HepG2 (cell line): ENCODE results near the gene DHX8. TPM values are rescaled to one million over a fixed set of nuclear protein-coding genes. Genes with fewer than 3 reads are reported as not detected.

Experiments
- AKAP8 ChIP-seq: sonication (generic); formaldehyde crosslinking; IDR thresholded peaks from 2 replicates; pipeline ENCODE4 v1.5.1; 2020; ENCODE audit warnings: mild to moderate bottlenecking, missing genetic modification reagents
- JUN ChIP-seq: sonication (generic); formaldehyde crosslinking; IDR thresholded peaks from 2 replicates; pipeline ENCODE4 v1.4.0; 2020; ENCODE audit warnings: mild to moderate bottlenecking, missing genetic modification reagents
- KAT7 ChIP-seq: IDR thresholded peaks from 2 replicates; pipeline ENCODE4 v1.6.1; 2018; ENCODE audit warnings: borderline replicate concordance, missing compliant biosample characterization
- MTF2 ChIP-seq: sonication (generic); formaldehyde crosslinking; IDR thresholded peaks from 2 replicates; pipeline ENCODE4 v1.5.0; 2020; ENCODE audit warnings: missing genetic modification reagents, borderline replicate concordance
- NFKBIZ ChIP-seq: IDR thresholded peaks from 2 replicates; pipeline ENCODE4 v1.6.1; 2018; ENCODE audit warnings: missing genetic modification reagents, missing compliant biosample characterization
- NRL ChIP-seq: sonication (generic); formaldehyde crosslinking; IDR thresholded peaks from 2 replicates; pipeline ENCODE4 v1.5.0; 2020; ENCODE audit warnings: missing genetic modification reagents, mild to moderate bottlenecking, moderate library complexity, borderline replicate concordance
- PAF1 ChIP-seq: IDR thresholded peaks from 2 replicates; pipeline ENCODE4 v1.6.1; 2016; ENCODE audit warnings: missing genetic modification reagents, missing compliant biosample characterization
- PREB ChIP-seq: sonication (generic); formaldehyde crosslinking; IDR thresholded peaks from 2 replicates; pipeline ENCODE4 v1.4.0; 2020; ENCODE audit warnings: missing genetic modification reagents
- RERE ChIP-seq: IDR thresholded peaks from 2 replicates; pipeline ENCODE4 v1.6.1; 2016; ENCODE audit warnings: low read depth, missing genetic modification reagents, missing compliant biosample characterization
- TRAFD1 ChIP-seq: sonication (generic); formaldehyde crosslinking; IDR thresholded peaks from 2 replicates; pipeline ENCODE4 v1.5.1; 2020; ENCODE audit warnings: missing genetic modification reagents, mild to moderate bottlenecking, borderline replicate concordance
- ZFP1 ChIP-seq: IDR thresholded peaks from 2 replicates; pipeline ENCODE4 v1.6.1; 2016
- ZFP41 ChIP-seq: sonication (generic); formaldehyde crosslinking; IDR thresholded peaks from 2 replicates; pipeline ENCODE4 v1.4.0; 2020; ENCODE audit warnings: mild to moderate bottlenecking, missing genetic modification reagents, borderline replicate concordance
- ZNF24 ChIP-seq: fragments of 450-650 bp; IDR thresholded peaks from 2 replicates; pipeline ENCODE4 v1.6.1; 2017; ENCODE audit warnings: antibody characterized with exemption, mild to moderate bottlenecking
- ZNF646 ChIP-seq: sonication (generic); formaldehyde crosslinking; IDR thresholded peaks from 2 replicates; pipeline ENCODE4 v1.9.0; 2021; ENCODE audit warnings: mild to moderate bottlenecking, missing genetic modification reagents
- polyA plus RNA-seq, 8 experiments: library from polyadenylated mRNA; depleted of rRNA in 3 of 8; stranded (reverse) in 7 of 8; unstranded in 1 of 8; fragments of >200 nt; fragmentation: Illumina TruSeq in 4 of 8; extraction: Trizol in 4 of 8; gene quantifications; 2 replicates each; pipeline versions ENCODE4 v1.2.1 to v1.2.3, GENCODE V29; 2011 to 2016; ENCODE audit warnings: low read depth in 4 of 8, missing spikeins in 1 of 8, mixed read lengths in 1 of 8; ENCODE audit not compliant: insufficient read depth in 1 of 8
- total RNA-seq, 5 experiments: library from RNA; depleted of rRNA; stranded (reverse); fragments of >200 nt; fragmentation: Illumina TruSeq; extraction: Trizol; gene quantifications; 2 replicates each; pipeline ENCODE4 v1.2.3, GENCODE V29; 2016; ENCODE audit warnings: low read depth in 1 of 5

DHX8 gene
- total and polyA plus RNA-seq, 2 of the 13 experiments (the other 11 are each of a cell fraction or from before 2014, with no cell fraction given) = 24.8 to 48.9 TPM

GRCh38 chr17:43528988-43529814 is 45.4 kb downstream of the DHX8 start (continued):
- TF ChIP-seq RERE = no peak
- no peak for TF ChIP-seq ZNF24
- no peak for TF ChIP-seq NFKBIZ (CRISPR knock-in tag)
- no peak for TF ChIP-seq ZFP41 (CRISPR knock-in tag)
- 0 out of 2 replicates have a peak, but pooled peaks have one; percentile 67 for TF ChIP-seq AKAP8
- TF ChIP-seq MTF2 = no peak
- TF ChIP-seq PAF1 (CRISPR knock-in tag) = no peak
- no peak for TF ChIP-seq ZNF646
- no peak for TF ChIP-seq ZFP1 (CRISPR knock-in tag)
- TF ChIP-seq TRAFD1 (CRISPR knock-in tag) = 0 out of 2 replicates have a peak, but pooled peaks have one; percentile 48
- no peak; the same call in 1 of the 2 replicates for TF ChIP-seq KAT7 (CRISPR knock-in tag)
- 0 out of 2 replicates have a peak, but pooled peaks have one; percentile 22 for TF ChIP-seq NRL (CRISPR knock-in tag)
- no peak for TF ChIP-seq JUN (CRISPR knock-in tag)
- TF ChIP-seq PREB = no peak
